Left cardiac atrium (tissue), 4 donors: ENCODE measurements around the gene CACNG7. TPM values are rescaled to one million over a fixed set of nuclear protein-coding genes. Genes with fewer than 3 reads are reported as not detected.

Experiments
- ATAC-seq, 2 donors: fragments of 200-7000 bp; cut with Tn5 transposase; one replicate each; pipeline ENCODE4 v1.9.1; 2020; ENCODE audit warnings: mild to moderate bottlenecking in 2 of 2, moderate library complexity in 2 of 2
- DNase-seq: peaks from one replicate; pipeline ENCODE4 v3.0.0-alpha.2; 2020
- intact Hi-C, 2 donors: fragments of 100-400 bp; cut with DNase I; formaldehyde crosslinking; loops; one replicate each; pipeline versions ENCODE4 v1.14.1 to v1.15.1; 2022 to 2023
- total RNA-seq, 2 donors: library from RNA; stranded (reverse); fragmentation: NEBNext Ultra II Directional; extraction: Animal tissue kit (Norgen Biotek cat#: 25700); gene quantifications; one replicate each; pipeline ENCODE4 v1.2.1, GENCODE V29; 2021
- donor health status: DM: no; HTN: yes; CAD: no.
- donor health status: DM: no; HTN: yes; CAD: no; lungs with severe emphysema.
- donor health status: DM: yes; HTN: yes; CAD: no.
- donor health status: Dilated cardiomyopathy.

Gene CACNG7
- total RNA-seq, 2 donors from 2014 or later = not detected

DNA sequence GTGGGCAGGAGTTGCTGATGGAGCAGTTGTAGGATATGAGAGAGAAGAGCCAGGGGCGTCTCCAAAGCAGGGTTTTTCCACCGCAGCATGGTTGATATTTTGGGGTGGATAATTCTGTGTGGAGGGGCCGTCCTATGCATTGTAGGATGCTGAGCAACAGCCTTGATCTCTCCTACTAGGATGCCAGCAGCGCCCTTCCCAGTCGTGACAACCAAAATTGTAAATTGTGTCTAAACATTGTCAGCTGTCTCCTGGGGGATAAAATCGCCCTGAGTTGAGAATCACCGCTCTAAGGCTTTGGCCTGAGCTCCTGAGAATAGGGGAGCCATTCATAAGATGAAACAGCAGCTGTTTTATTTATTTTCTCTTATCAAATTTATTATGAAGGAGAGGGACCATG lies 57.9 kb downstream of the CACNG7 start:
- no peak for DNase-seq
- ATAC-seq = no peak
- intact Hi-C loops = no loop called here

DNA sequence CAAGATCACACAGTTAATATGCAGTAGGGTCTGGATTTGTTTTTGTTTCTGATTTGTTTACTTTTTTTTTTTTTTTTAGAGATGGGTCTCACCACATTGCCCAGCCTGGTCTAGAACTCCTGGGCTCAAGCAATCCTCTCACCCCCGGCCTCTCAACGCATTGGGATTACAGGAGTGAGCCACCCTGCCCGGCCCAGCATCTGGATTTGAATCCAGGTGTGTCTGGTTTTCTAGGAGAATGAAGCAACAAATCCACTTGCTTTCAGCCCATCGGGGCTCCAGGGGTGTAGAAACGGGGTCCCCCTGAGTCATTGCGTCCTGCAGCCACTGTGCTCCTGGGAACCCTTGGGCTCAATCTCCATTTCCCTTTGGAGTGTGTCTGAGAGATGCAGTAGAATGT lies 60.3 kb downstream of the CACNG7 start:
- ATAC-seq = no peak
- intact Hi-C loops = no loop called here

DNA sequence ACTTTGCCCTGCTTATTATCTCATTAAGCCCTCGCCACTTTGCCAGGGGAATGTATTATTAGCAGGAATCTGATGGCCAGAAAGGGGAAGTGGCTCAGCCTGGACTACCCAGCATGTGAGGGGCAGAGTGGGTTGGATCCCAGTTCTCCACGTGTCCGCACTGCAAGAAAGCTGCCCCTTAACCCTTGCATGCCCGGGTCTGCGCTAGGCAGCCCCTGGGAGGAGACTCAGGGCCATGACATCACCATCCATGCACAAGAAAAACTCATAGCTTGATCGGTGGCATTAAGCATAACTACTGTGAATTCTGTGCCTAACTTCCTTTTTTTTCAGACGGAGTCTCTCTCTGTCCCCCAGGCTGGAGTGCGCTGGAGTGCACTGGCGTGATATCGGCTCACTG lies 62.6 kb downstream of the CACNG7 start:
- ATAC-seq = no peak

More for the DNA sequence above, 60.3 kb downstream of the CACNG7 start:
- no peak for DNase-seq

DNA sequence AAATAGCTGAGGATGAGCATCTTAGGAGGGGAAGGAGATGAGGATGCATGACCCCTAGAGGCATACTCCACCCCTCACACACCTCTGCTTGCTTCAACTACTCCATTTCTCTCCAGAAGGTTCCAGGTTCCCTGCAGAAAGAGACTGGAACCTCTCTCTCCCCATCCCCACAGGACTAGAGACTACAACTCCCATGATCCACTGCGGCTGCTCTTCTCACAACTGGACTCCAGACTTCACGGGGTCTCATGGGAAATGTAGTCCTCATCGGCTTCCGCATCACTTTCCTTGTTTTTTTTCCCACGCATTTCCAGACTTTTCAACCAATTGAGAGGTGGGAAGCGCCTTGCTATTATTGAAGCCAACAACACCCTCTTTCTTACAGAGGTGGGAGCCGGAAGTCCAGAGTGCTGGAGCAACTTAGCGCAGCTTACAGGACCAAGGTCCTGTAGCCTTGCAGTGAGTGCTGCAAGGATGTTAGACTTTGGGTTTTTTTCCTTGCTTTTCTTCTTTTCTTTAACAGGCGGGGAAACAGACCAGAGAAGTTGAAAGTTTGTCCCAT lies 68.4 kb downstream of the CACNG7 start:
- ATAC-seq = peak; percentile 79 to 86
- DNase-seq = peak; percentile 88
- intact Hi-C loops = no loop called here

More for the DNA sequence above, 62.6 kb downstream of the CACNG7 start:
- DNase-seq = no peak
- intact Hi-C loops = no loop called here

DNA sequence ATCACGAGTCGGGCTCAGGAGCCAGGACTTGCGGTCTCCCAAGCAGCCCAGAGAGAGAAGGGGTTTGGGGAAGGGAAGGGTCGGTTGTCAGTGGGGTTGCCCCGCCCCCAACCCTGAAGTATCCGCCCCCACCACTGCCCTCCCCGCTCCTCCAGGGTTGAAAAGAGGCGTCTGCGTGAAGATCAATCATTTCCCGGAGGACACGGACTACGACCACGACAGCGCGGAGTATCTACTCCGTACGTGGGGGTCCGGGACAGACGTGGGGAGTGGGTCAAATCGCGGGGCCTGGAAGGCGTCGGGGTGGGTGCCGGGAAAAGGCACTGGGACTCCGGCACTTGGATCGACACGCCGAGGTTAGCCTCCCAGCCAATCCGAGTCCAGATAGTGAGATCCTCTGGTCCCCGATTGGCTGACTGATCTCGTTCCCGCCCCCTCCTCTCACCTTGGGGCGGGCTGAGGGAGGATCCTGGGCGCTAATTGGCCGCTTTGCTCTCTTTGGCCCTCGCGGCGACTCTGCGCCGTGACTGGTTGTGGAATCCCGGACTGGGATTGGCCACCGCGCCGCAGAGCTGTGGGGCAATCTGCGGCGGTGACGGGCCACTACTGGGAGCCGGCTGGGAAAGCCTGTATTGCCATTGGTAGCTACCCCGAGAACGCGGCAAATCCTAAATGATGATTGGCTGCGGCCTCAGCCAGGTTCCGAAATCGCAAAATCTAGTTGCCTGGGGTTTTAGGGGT lies 69.1 kb downstream of the CACNG7 start:
- intact Hi-C loops = no loop called here
- ATAC-seq (peak; percentile 62 to 65), DNase-seq (peak; percentile 74)

DNA sequence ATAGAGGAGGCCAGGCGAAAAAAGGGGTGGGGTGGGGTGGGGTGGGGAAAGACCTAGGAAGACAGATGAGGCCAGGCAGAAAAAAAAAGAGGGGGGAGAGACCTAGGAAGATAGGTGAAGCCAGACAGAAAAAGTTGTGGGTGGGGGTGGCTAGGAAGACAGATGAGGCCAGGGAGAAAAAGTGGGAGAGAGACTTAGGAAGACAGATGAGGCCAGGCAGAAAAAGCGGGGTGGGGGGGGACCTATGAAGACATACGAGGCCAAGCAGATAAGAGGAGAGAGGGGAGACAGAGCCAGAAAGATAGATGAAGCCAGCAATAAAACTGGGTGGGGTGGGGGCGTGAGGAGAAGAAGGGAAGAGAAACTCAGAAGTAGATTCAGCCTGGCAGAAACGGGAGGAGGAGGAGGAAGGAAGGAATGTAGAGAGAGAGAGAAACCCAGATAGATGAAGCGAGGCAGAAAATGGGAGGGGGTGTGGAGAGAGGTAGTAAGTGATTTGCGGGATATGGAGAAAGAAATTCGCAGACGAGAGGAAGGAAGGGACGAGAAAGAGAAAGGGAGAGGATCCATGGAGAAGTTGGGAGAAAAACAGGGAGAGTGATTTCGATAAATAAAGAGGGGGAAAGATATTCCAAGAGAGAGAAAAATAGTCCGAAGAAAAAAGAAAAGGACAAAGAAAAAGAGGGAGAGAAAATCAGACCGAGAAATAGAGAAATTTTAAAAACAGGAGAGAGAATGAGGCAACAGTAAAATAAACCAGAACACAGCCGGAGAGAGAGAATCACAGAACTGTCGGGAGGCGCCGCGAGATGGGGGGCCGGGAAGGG lies 70.1 kb downstream of the CACNG7 start:
- intact Hi-C loops = no loop called here
- no peak for ATAC-seq
- DNase-seq = no peak

DNA sequence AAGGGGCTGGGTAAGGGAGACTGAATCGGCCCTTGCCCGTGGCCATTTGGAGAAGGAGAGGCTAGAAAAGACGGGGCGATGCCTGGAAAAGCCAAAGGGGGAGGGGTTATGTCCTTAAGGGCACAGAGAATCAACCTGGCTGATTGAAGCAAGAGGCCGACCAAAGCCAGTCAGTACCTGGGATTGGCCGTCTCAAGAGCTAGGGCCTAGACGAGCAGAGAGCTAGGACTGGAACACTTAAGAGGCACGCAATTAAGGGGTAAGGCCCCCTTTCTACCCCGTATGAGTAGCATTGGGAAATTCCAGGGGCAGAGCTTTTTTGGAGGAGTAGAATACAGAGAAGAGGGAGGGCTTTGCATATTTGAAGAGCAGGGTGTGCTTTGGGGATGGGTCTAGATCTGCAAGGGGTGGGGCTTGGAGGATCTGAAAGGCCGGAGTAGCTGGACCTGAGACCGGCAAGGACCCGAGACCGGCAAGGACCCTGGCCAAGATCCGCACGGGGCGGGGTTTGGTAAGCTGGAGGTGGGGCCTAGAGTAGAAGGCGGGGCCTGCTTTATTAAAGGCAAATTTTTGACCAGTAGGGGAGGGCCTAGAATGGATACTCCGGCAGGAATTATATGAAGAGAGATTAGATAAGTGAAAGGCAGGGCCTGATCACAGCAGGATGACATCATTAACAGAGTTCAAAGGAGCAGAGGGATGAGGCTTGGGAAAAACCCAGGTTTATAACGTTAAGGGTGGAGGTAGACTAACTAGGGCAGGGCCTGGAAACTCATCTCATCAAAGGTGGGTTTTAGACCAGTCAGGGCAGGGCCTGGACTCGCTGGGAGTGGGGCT lies 71.7 kb downstream of the CACNG7 start:
- peak in 1 of 2 donors; percentile 28 for ATAC-seq
- DNase-seq = peak; percentile 68
- intact Hi-C loops = no loop called here

DNA sequence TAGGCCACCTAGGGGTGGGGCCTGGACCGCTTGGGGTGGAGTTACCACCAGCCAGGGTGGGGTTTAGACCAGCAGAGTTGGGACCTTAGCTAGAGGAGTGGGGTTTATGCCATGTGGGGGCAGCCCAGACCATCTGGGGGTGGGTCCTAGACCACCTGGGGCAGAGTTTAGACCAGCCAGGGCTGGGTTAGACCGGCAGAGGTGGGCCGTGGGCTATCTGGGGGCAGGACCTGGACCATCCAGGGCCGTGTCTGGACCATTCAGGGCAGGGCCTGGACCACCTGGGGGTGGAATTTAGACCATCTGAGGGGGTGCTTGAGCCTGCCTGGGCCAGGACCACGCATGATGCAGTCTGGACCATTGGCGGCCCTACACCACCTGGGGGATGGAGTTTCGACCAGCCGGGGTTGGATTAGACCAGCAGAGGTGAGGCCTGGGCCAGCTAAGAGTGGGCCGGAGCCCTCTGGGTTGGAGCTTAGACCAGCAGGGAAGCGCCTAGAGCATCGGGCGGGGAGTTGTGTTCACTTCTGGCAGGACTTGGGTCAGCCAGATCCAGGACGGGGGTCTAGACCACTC lies 72.4 kb downstream of the CACNG7 start:
- DNase-seq (no peak), ATAC-seq (no peak)
- intact Hi-C loops = no loop called here

DNA sequence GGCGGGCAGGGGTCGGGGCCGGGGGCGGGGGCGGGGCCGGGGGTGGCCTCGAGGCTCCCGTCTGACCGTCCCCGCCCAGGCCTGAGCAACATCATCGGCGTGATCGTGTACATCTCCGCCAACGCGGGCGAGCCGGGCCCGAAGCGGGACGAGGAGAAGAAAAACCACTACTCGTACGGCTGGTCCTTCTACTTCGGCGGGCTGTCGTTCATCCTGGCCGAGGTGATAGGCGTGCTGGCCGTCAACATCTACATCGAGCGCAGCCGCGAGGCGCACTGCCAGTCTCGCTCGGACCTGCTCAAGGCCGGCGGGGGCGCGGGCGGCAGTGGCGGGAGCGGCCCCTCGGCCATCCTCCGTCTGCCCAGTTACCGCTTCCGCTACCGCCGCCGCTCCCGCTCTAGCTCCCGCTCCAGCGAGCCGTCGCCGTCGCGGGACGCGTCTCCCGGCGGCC lies 72.9 kb downstream of the CACNG7 start:
- ATAC-seq (no peak), DNase-seq (no peak)
- intact Hi-C loops = no loop called here

DNA sequence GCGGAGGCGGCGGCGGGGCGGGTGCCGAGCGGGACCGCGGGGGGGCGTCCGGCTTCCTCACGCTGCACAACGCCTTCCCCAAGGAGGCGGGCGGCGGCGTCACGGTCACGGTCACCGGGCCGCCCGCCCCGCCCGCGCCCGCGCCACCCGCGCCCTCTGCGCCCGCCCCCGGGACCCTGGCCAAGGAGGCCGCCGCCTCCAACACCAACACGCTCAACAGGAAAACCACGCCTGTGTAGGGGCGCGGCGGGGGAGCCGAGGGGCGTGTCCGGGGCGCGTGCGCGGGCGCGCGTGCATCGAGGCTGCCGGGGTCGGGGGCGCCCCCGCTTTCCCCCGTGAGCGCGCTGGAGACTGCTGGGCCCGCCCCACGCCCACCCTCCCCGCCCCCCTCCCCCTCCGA lies 73.5 kb downstream of the CACNG7 start:
- intact Hi-C loops = no loop called here
- ATAC-seq (peak in 1 of 2 donors; percentile 25), DNase-seq (peak; percentile 81)

DNA sequence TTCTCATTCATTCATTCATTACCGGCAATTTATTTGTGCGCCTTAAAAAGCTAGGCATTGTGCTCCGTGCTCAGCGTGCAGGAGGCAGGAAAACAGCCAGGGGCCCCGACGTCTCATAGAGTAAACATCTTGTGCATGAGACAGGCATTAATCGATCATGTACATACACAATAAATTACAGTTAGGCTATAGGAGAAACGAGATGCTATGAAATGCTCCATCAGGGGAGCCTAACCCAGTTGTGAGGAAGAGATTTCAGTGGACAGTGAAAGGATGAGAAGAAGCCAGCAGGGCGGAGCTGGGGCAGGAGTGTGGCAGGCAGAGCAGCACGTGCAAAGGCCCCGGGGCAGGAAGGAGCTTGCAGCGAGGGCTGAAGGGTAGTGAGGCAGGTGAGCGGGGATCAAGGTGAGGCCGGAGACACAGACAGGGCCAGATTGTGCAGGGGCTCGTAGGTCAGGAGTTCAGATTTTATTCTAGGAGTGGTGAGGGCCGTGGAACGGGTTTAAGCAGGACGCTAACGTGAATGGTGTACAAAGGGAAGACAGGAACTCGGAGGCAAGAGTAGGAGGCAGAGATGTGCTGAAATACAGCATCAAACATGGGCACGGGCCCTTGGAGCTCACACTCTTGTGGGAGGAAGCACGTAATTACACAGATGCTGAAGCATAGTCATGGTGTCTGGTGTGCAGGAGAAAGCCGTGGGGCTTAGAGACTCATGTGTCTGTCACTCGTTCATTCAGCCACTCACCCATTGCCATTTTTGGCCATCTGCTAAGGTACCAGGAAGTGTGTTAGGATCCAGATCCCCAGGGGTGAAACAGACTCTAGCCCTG lies 74.6 kb downstream of the CACNG7 start:
- DNase-seq = no peak
- ATAC-seq = no peak
- intact Hi-C loops = no loop called here

DNA sequence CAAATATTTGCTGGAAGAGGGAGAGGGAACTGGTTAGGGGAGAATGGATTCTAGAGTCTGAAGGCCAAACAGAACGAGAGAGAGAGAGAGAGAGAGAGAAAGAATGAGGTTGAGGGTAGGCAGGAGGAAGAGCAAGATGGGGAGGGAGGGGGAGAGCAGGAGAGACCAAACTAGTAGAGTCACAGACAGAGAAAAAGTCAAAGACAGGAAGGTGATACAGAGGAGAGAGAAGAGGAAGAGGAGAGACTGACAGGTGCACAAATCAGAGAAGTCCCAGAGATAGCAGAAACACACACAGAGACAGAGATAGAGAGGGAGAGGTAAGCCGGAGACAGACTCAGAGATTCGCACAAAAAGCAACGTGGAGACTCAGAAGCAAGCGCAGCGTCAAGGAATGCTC lies 76.8 kb downstream of the CACNG7 start:
- intact Hi-C loops = no loop called here
- DNase-seq (no peak), ATAC-seq (no peak)

DNA sequence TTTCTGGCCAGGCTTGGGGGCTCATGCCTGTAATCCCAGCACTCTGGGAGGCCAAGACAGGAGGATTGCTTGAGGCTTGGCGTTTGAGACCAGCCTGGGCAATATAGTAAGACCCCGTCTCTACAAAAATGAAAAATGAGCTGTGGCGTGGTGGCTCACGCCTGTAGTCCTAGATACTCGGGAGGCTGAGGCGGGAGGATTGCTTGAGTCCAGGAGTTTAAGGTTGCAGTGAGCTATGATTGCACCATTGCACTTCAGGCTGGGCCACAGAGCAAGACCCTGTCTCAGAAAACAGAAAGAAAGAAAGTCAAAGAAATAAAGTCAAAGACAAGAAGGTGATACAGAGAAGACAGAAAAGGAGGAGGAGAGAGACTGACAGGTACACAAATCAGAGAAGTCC lies 79.9 kb downstream of the CACNG7 start:
- DNase-seq (no peak), ATAC-seq (no peak)
- intact Hi-C loops = no loop called here

DNA sequence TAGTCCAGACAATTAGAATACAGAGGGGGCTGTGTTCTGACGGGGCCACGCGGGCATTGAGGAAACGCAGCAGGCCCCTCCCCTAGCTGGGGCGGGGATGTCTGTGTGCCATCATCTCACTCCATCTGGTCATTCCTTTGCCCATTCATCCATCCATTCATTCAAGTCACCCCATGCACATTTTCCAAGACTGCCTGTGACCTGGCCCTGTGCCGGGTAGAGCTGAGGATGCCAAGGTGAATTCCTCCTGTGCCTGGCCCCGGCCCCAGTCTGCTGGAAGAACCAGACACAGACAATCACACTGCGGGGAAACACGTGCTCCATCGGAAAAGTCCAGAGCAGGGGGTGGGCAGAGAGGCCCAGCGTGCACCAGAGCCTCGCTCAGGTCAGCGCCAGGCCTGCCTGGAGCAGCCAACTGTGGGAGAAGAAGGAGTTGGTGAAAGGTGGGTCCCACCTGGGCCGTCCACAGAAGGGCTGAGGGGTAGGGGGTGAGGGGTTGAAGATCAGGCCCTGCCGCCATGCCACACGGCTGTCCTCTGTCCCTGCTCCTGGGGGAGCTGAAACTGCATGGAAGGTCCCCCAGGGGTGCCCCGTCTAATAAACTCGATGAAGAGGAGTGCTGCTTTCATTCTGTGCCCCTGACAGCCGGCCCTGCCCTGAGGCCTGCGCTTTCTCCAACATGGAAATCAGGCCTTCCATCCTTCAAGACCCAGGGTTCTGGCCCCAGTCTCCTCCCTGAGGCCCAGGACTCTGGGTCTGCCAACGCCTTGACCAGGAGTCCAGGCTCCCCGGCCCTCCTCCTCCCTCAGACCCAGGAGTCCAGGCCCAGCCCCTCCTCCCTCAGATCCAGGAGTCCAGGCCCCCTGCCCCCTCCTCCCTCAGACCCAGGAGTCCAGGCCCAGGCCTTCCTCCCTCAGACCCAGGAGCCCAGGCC lies 80.8 kb downstream of the CACNG7 start:
- peak; percentile 13 to 53 for ATAC-seq
- intact Hi-C loops = no loop called here
- peak; percentile 65 for DNase-seq

DNA sequence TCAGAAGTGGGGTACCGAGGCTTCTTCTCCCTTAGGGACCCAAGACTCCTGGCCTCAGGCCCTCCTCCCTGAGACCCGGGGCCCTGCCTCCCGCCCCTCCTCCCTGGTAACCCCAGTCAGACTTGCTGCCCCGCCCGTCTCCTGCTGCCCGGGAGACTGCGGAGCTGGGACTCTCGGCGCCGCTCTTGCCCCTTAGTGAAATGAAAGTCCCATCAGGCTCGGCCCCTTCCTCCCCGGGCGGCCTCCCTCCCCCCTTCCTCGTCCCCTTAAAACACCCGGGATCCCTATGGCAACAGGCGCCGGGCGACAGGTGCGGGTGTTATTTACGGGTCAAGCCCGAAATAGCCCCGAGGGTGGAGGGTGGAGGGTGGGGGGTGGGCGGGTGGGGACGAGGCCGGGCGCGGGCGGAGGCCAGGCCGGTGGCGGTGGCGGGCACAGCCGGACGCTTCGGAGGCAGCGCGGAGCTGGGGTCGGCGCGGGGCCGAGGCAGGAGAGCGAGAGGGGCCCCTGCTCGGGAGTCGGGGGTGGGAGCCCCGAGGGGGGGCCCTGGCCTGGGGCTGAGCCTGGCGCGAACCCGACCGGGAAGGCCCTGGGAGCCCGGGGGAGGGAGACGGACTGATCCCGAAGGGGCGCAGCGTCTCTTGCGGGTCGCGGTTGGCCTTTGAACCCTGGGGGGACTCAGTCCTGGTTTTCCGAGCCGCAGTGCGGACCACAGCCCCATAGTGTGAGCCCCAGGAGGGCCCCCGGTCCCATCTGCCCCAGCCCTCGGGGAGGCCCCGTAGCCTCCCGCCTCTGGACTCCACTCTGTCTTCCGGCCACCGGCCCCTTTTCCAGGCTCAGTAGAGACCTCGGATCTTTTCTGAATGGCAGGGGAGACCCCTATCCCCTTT lies 82.4 kb downstream of the CACNG7 start, which contains the start of gene CACNG6:
TSS of gene CACNG6 (plus strand) at position 414 of the 890 bp plus-strand sequence. CDS start 1,241 bp downstream, outside the sequence.
- ATAC-seq (peak in 1 of 2 donors; percentile 15), DNase-seq (peak; percentile 46)
- intact Hi-C loops = no loop called here

DNA sequence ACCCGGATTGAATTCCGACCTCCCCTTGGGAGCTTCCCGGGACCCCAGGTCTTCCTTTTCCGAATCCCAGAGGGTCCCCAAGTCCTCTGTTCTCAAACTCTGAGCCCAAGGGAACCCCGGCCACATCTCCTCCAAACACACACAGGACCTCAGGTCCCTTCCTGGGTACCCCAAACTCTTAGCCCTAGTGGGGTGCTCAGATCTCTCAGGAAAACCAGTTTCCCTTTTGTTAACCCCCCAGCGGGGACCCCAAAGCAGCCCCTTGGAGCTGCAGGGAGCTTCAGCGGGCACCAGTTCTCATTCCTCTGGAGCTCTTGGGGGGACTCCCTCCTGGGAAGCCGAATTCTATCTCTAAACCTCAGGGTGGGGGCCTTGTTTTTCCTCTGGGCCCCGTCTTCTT lies 83.1 kb downstream of the CACNG7 start:
- ATAC-seq (no peak), DNase-seq (no peak)
- intact Hi-C loops = no loop called here
